H1 (cell line): ENCODE data around the gene FASN. TPM values are rescaled to one million over a fixed set of nuclear protein-coding genes. Genes with fewer than 3 reads are reported as not detected.

Experiments used
- CTCF ChIA-PET: fragments of 300-600 bp; sonication (Branson Sonifier 250); formaldehyde crosslinking; loops from one replicate; lab custom pipeline; 2021; ENCODE audit not compliant: partially characterized antibody; lab: Charles Lee
- POLR2A ChIA-PET: fragments of 300-600 bp; sonication (Branson Sonifier 250); formaldehyde crosslinking; loops from one replicate; lab custom pipeline; 2021; ENCODE audit warnings: inconsistent platforms; ENCODE audit not compliant: partially characterized antibody; lab: Charles Lee
- DNase-seq, 2 experiments: peaks; one replicate each; pipeline versions ENCODE4 v3.0.0 to v3.0.0-alpha.2; 2010 to 2022; ENCODE audit warnings: low spot score in 2 of 2, low read depth in 1 of 2, mixed read lengths in 1 of 2
- FAIRE-seq: peaks from 2 replicates; lab custom pipeline; 2011; peaks lifted over from hg19 to GRCh38; lab: Jason Lieb, UNC
- H2AFZ ChIP-seq: 2 replicates; pipeline ENCODE4 v1.8.1; 2012; ENCODE audit warnings: low read length, inconsistent platforms
- H2AK5ac ChIP-seq: 2 replicates; pipeline ENCODE4 v1.6.1; 2013; ENCODE audit warnings: low read depth, low read length
- H2BK120ac ChIP-seq: replicated peaks from 2 replicates; pipeline ENCODE3; 2013; ENCODE audit warnings: low read depth, low read length, inconsistent platforms
- H2BK12ac ChIP-seq: 2 replicates; pipeline ENCODE4 v1.6.1; 2013; ENCODE audit warnings: low read depth, low read length
- H2BK15ac ChIP-seq: 2 replicates; pipeline ENCODE4 v1.6.1; 2013; ENCODE audit warnings: low read length
- H2BK20ac ChIP-seq: 2 replicates; pipeline ENCODE4 v1.6.1; 2013; ENCODE audit warnings: low read length
- H2BK5ac ChIP-seq: 2 replicates; pipeline ENCODE4 v1.6.1; 2013; ENCODE audit warnings: low read depth, low read length
- H3K14ac ChIP-seq: 2 replicates; pipeline ENCODE4 v1.6.1; 2013; ENCODE audit warnings: inconsistent platforms; ENCODE audit not compliant: insufficient read length
- H3K18ac ChIP-seq: 2 replicates; pipeline ENCODE4 v1.6.1; 2013; ENCODE audit warnings: low read length; ENCODE audit errors: extremely low read depth
- H3K23ac ChIP-seq: 2 replicates; pipeline ENCODE4 v1.6.1; 2013; ENCODE audit warnings: inconsistent platforms; ENCODE audit not compliant: insufficient read length
- H3K23me2 ChIP-seq: 2 replicates; pipeline ENCODE4 v1.6.1; 2013; ENCODE audit warnings: low read depth, low read length
- H3K27ac ChIP-seq: 2 replicates; pipeline ENCODE4 v1.6.1; 2011; ENCODE audit warnings: low read depth, low read length, inconsistent platforms
- H3K27me3 ChIP-seq, 4 experiments: replicated peaks in 1 of 4; 1 replicate in 1 of 4; 2 replicates in 3 of 4; pipeline versions ENCODE4 v1.6.1 to v1.8.1; 2011 to 2013; ENCODE audit warnings: low read length in 3 of 4, mild to moderate bottlenecking in 3 of 4, inconsistent platforms in 2 of 4, mixed read lengths in 2 of 4, moderate library complexity in 1 of 4; ENCODE audit not compliant: control insufficient read depth in 3 of 4, insufficient read depth in 3 of 4; ENCODE audit errors: extremely low read depth in 1 of 4
- H3K36me3 ChIP-seq, 4 experiments: 2 replicates each; pipeline versions ENCODE4 v1.6.1 to v1.8.1; 2011 to 2013; ENCODE audit warnings: mild to moderate bottlenecking in 4 of 4, low read length in 3 of 4, moderate library complexity in 2 of 4, control low read depth in 1 of 4, inconsistent platforms in 1 of 4; ENCODE audit not compliant: insufficient read depth in 4 of 4, control insufficient read depth in 2 of 4
- H3K4ac ChIP-seq: replicated peaks from 2 replicates; pipeline ENCODE3; 2013; ENCODE audit warnings: low read length, low read depth, mixed read lengths, inconsistent platforms; ENCODE audit not compliant: insufficient read length
- H3K4me1 ChIP-seq, 4 experiments: replicated peaks in 1 of 4; 1 replicate in 1 of 4; 2 replicates in 3 of 4; pipeline versions ENCODE4 v1.6.1 to v1.8.1; 2011 to 2013; ENCODE audit warnings: low read length in 3 of 4, inconsistent platforms in 2 of 4, mixed read lengths in 1 of 4; ENCODE audit not compliant: insufficient read depth in 4 of 4, control insufficient read depth in 3 of 4
- H3K4me2 ChIP-seq, 2 experiments: 2 replicates each; pipeline versions ENCODE4 v1.6.1 to v1.8.1; 2011 to 2013; ENCODE audit warnings: low read depth in 2 of 2, low read length in 2 of 2, control low read depth in 1 of 2, inconsistent platforms in 1 of 2, mild to moderate bottlenecking in 1 of 2; ENCODE audit not compliant: insufficient read depth in 1 of 2
- H3K4me3 ChIP-seq, 4 experiments: fragments of 200-600, 300-600 bp in 1 of 4; sonication (generic), shearing (Covaris generic), sonication (Bioruptor Twin) in 1 of 4; 2 replicates each; pipeline versions ENCODE4 v1.5.1 to v1.8.1; 2011 to 2016; ENCODE audit warnings: low read length in 4 of 4, low read depth in 3 of 4, control low read depth in 2 of 4, inconsistent platforms in 2 of 4, mild to moderate bottlenecking in 2 of 4, mixed read lengths in 1 of 4, moderate library complexity in 1 of 4; ENCODE audit not compliant: insufficient read depth in 2 of 4; ENCODE audit errors: extremely low read depth in 1 of 4
- H3K56ac ChIP-seq: replicated peaks from 2 replicates; pipeline ENCODE3; 2013; ENCODE audit warnings: low read depth, mild to moderate bottlenecking, mixed read lengths, low read length, inconsistent platforms; ENCODE audit not compliant: insufficient read length
- H3K79me1 ChIP-seq: 2 replicates; pipeline ENCODE4 v1.6.1; 2013; ENCODE audit warnings: low read depth, low read length, control low read depth
- H3K79me2 ChIP-seq, 2 experiments: 2 replicates each; pipeline versions ENCODE4 v1.6.1 to v1.8.1; 2012 to 2013; ENCODE audit warnings: low read length in 2 of 2, mild to moderate bottlenecking in 2 of 2, inconsistent platforms in 1 of 2; ENCODE audit not compliant: insufficient read depth in 2 of 2, control insufficient read depth in 1 of 2
- H3K9ac ChIP-seq, 4 experiments: replicated peaks in 1 of 4; 1 replicate in 1 of 4; 2 replicates in 3 of 4; pipeline versions ENCODE4 v1.6.1 to v1.8.1; 2011 to 2013; ENCODE audit warnings: low read depth in 3 of 4, low read length in 3 of 4, control low read depth in 2 of 4, mild to moderate bottlenecking in 2 of 4, moderate library complexity in 2 of 4, inconsistent platforms in 1 of 4; ENCODE audit errors: extremely low read depth in 1 of 4
- H3K9me3 ChIP-seq, 2 experiments: 2 replicates each; pipeline versions ENCODE4 v1.6.1 to v1.8.1; 2012 to 2013; ENCODE audit warnings: mild to moderate bottlenecking in 2 of 2, moderate library complexity in 2 of 2, control low read depth in 1 of 2, inconsistent platforms in 1 of 2, low read depth in 1 of 2, low read length in 1 of 2, mixed read lengths in 1 of 2; ENCODE audit not compliant: insufficient read depth in 2 of 2
- H4K20me1 ChIP-seq, 2 experiments: replicated peaks in 1 of 2; 2 replicates each; pipeline versions ENCODE3 to v1.8.1; 2011 to 2013; ENCODE audit warnings: inconsistent platforms in 2 of 2, low read length in 2 of 2, mild to moderate bottlenecking in 1 of 2; ENCODE audit not compliant: insufficient read depth in 2 of 2, control insufficient read depth in 1 of 2
- H4K5ac ChIP-seq: 2 replicates; pipeline ENCODE4 v1.6.1; 2013; ENCODE audit warnings: low read length, low read depth, mixed read lengths, inconsistent platforms; ENCODE audit not compliant: insufficient read length
- H4K8ac ChIP-seq: 2 replicates; pipeline ENCODE4 v1.8.0; 2013; ENCODE audit warnings: mild to moderate bottlenecking, moderate library complexity, low read length, inconsistent platforms; ENCODE audit not compliant: insufficient read depth; ENCODE audit errors: extremely low read depth
- H4K91ac ChIP-seq: replicated peaks from 2 replicates; pipeline ENCODE3; 2013; ENCODE audit warnings: low read length, mixed read lengths, inconsistent platforms; ENCODE audit not compliant: insufficient read length
- CBX5 ChIP-seq: fragments of 300-800, 300-1000 bp; sonication (generic); IDR thresholded peaks from 2 replicates; pipeline ENCODE4 v1.7.1; 2016; ENCODE audit warnings: antibody characterized with exemption, low read length, low read depth
- CEBPB ChIP-seq: IDR thresholded peaks from 2 replicates; pipeline ENCODE4 v1.6.1; 2012; ENCODE audit warnings: low read depth, low read length
- CHD1 ChIP-seq: IDR thresholded peaks from 2 replicates; pipeline ENCODE4 v1.6.1; 2012; ENCODE audit warnings: low read depth, low read length, improper control_type of control experiment
- HDAC2 ChIP-seq, 2 experiments: fragments of 300-600 bp in 1 of 2; sonication (generic) in 1 of 2; IDR thresholded peaks; 2 replicates each; pipeline ENCODE4 v1.6.1; 2011 to 2012; ENCODE audit warnings: low read depth in 2 of 2, low read length in 2 of 2, mild to moderate bottlenecking in 2 of 2, moderate library complexity in 2 of 2, borderline replicate concordance in 1 of 2, inconsistent platforms in 1 of 2
- SIX5 ChIP-seq: IDR thresholded peaks from 2 replicates; pipeline ENCODE4 v1.6.1; 2011; ENCODE audit warnings: mild to moderate bottlenecking, low read depth, low read length
- SRF ChIP-seq: IDR thresholded peaks from 2 replicates; pipeline ENCODE4 v1.6.1; 2011; ENCODE audit warnings: mild to moderate bottlenecking, low read depth, low read length, moderate library complexity
- SUZ12 ChIP-seq: fragments of 200-600 bp; sonication (generic); IDR thresholded peaks from 2 replicates; pipeline ENCODE4 v1.6.1; 2012; ENCODE audit warnings: mild to moderate bottlenecking, inconsistent platforms, low read length, moderate library complexity, mixed read lengths
- YY1 ChIP-seq: IDR thresholded peaks from 2 replicates; pipeline ENCODE4 v1.6.1; 2011; ENCODE audit warnings: low read depth, mild to moderate bottlenecking, low read length
- WGBS, 2 experiments: shearing (Covaris generic) in 1 of 2; methylation state at CpG; one replicate each; pipeline versions ENCODE4 v1.1.6 to v1.1.7; 2013 to 2015; ENCODE audit warnings: low lambda C conversion rate in 2 of 2, mixed read lengths in 2 of 2, inconsistent platforms in 1 of 2, low coverage in 1 of 2, missing lambda C conversion rate in 1 of 2; ENCODE audit not compliant: insufficient replicate concordance in 2 of 2, insufficient coverage in 1 of 2, insufficient read length in 1 of 2; ENCODE audit errors: extremely low coverage in 1 of 2, missing lambda C conversion rate in 1 of 2; 5-methylcytosine and 5-hydroxymethylcytosine counted together
- polyA plus RNA-seq, 7 experiments: library from polyadenylated mRNA; depleted of rRNA in 3 of 7; stranded (reverse) in 5 of 7; unstranded in 2 of 7; fragments of >200 nt in 5 of 7; fragments of 200-250 nt in 2 of 7; gene quantifications; 1 replicate in 5 of 7; 2 replicates in 1 of 7; 4 replicates in 1 of 7; pipeline versions ENCODE4 v1.2.1 to v1.2.3, GENCODE V29; 2011 to 2013; ENCODE audit warnings: missing spikeins in 2 of 7, mixed read lengths in 2 of 7
- total RNA-seq: library from RNA; stranded (reverse); fragmentation: NEBNext Ultra II Directional; extraction: Animal tissue kit (Norgen Biotek cat#: 25700); gene quantifications from 2 replicates; pipeline ENCODE4 v1.2.1, GENCODE V29; 2021
- TF ChIP-seq, protein P1 (sequence below): IDR thresholded peaks from 2 replicates; pipeline ENCODE4 v1.6.1; 2012; ENCODE audit warnings: low read length, inconsistent platforms

The FASN gene
- total and polyA plus RNA-seq, 2 of the 8 experiments (the other 6 are each of a cell fraction or from before 2014, with no cell fraction given): 143 to 561 TPM

DNA sequence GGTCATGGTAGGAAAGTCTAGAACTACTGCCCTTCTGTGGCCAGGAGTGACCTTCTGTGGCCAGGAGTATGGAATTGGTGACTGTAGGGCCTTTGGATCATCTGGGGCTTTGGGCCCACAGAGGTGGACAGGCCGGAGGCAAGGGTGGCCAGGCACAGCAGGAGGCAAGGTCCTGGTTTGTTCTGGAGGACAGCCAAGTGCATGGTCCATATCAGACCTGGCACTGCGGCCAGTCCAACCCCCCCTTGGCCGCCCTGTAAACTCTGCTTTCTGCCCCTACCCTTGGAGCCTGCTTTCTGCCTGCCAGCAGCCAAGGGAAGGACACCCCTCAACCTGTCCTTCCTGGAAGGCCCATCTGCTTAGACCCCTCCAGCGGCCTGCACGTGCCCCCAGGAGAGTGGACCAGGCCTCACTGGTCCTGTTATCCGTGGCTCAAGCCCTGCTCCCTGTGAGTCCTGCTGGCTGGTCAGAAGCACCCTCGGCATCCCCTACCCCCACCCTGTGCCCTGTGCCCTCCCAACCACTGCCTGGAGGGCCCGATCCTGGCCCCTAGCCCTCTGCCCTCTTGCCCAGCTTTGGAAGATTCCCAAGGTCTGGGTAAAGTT is 58.2 kb downstream of the FASN start:
- no peak overlapping the region for H4K91ac ChIP-seq
- no peak for DNase-seq
- POLR2A ChIA-PET: interaction anchor here (1.2 kb wide), 1 partner anchor 11 kb away, joined by 5 read pairs; no protein-coding TSS in a partner anchor
- CTCF ChIA-PET: interaction anchor here (0.7 to 4.1 kb wide), 3 partner anchors 10 to 37 kb away, joined by 3 to 21 read pairs (median 3); no protein-coding TSS in a partner anchor
- peak overlapping the region; percentile 61 for H2BK20ac ChIP-seq
- TF ChIP-seq YY1: no peak
- TF ChIP-seq CBX5: no peak
- TF ChIP-seq, protein P1, sequence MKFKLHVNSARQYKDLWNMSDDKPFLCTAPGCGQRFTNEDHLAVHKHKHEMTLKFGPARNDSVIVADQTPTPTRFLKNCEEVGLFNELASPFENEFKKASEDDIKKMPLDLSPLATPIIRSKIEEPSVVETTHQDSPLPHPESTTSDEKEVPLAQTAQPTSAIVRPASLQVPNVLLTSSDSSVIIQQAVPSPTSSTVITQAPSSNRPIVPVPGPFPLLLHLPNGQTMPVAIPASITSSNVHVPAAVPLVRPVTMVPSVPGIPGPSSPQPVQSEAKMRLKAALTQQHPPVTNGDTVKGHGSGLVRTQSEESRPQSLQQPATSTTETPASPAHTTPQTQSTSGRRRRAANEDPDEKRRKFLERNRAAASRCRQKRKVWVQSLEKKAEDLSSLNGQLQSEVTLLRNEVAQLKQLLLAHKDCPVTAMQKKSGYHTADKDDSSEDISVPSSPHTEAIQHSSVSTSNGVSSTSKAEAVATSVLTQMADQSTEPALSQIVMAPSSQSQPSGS: no peak
- TF ChIP-seq SIX5: no peak
- no peak for TF ChIP-seq HDAC2 (IDR thresholded peaks at IDR 0.05; ENCODE audit: borderline replicate concordance in 1 of 2, low read depth in 2 of 2, low read length in 2 of 2)
- TF ChIP-seq CHD1: no peak
- TF ChIP-seq CEBPB: no peak
- TF ChIP-seq SUZ12: no peak
- no peak for TF ChIP-seq SRF
- TF ChIP-seq, all 59 proteins: peak for 0
- H2BK15ac ChIP-seq: no peak overlapping the region
- no peak overlapping the region for H4K5ac ChIP-seq
- peaks cover 0 to 4% (median 0%) of the 10 kb centered on the region in 4 experiments; a peak in 1 of 7 replicates for H3K27me3 ChIP-seq
- no peak overlapping the region for H4K8ac ChIP-seq
- H3K9me3 ChIP-seq: no peaks in the 10 kb centered on the region
- H3K79me2 ChIP-seq: no peaks in the 10 kb centered on the region
- no peak overlapping the region for H3K9ac ChIP-seq
- peaks cover 3 to 21% (median 8%) of the 10 kb centered on the region in 4 experiments; a peak in 6 of 7 replicates for H3K4me1 ChIP-seq
- WGBS, 2 experiments: 90% methylated on average over 8 of the region's 8 CpGs; no CpG with 5 or more reads in 1 of the 2 experiments
- H3K27ac ChIP-seq: no peak overlapping the region
- no peak overlapping the region for H3K4ac ChIP-seq
- H2AFZ ChIP-seq: no peak overlapping the region
- H3K56ac ChIP-seq: no peak overlapping the region
- 0 out of 2 replicates have a peak overlapping the region, but pooled peaks have one; percentile 39 for H2BK12ac ChIP-seq
- H3K79me1 ChIP-seq: no peaks in the 10 kb centered on the region; the same call in 1 of the 2 replicates
- no peak overlapping the region for H3K23ac ChIP-seq
- peaks cover 2 to 8% of the 10 kb centered on the region in 2 experiments for H4K20me1 ChIP-seq
- 0 out of 2 replicates have a peak overlapping the region, but pooled peaks have one; percentile 48 for H2AK5ac ChIP-seq
- H2BK5ac ChIP-seq: no peak overlapping the region
- peaks cover 9% of the 10 kb centered on the region; the same call in 1 of the 2 replicates for H3K23me2 ChIP-seq
- H3K36me3 ChIP-seq: no peaks in the 10 kb centered on the region
- no peak for FAIRE-seq
- H3K18ac ChIP-seq: no peak overlapping the region
- no peak overlapping the region for H3K4me3 ChIP-seq
- no peak overlapping the region for H3K14ac ChIP-seq
- H3K4me2 ChIP-seq: no peak overlapping the region
- no peak overlapping the region for H2BK120ac ChIP-seq
